ENCODE results near the gene OR2L13.

- no peak for TF ChIP-seq TAF1 (IDR thresholded peaks at IDR 0.05; ENCODE audit: low read depth, low read length)
- TF ChIP-seq POLR2AphosphoS5 (IDR thresholded peaks at IDR 0.05; ENCODE audit: low read depth, low read length) = no peak
- TF ChIP-seq POLR2A (IDR thresholded peaks at IDR 0.05; ENCODE audit: low read depth, low read length) = no peak
- TF ChIP-seq SPI1 (IDR thresholded peaks at IDR 0.05; ENCODE audit: low read depth, low read length) = no peak
- TF ChIP-seq PAX5 (IDR thresholded peaks at IDR 0.05; ENCODE audit: insufficient read depth, low read length, severe bottlenecking) = no peak
Observed at GRCh38 chr1:248127653-248128052, 32.7 kb downstream of the OR2L13 start.

Data from GM12891 (cell line).